ENCODE measurements around the gene BRD3OS. TPM values are rescaled to one million over a fixed set of nuclear protein-coding genes. Genes with fewer than 3 reads are reported as not detected.

Gene BRD3OS
- total and polyA plus RNA-seq, 2 of the 13 experiments (the other 11 are each of a cell fraction or from before 2014, with no cell fraction given), result 4.9 to 5.7 TPM

DNA sequence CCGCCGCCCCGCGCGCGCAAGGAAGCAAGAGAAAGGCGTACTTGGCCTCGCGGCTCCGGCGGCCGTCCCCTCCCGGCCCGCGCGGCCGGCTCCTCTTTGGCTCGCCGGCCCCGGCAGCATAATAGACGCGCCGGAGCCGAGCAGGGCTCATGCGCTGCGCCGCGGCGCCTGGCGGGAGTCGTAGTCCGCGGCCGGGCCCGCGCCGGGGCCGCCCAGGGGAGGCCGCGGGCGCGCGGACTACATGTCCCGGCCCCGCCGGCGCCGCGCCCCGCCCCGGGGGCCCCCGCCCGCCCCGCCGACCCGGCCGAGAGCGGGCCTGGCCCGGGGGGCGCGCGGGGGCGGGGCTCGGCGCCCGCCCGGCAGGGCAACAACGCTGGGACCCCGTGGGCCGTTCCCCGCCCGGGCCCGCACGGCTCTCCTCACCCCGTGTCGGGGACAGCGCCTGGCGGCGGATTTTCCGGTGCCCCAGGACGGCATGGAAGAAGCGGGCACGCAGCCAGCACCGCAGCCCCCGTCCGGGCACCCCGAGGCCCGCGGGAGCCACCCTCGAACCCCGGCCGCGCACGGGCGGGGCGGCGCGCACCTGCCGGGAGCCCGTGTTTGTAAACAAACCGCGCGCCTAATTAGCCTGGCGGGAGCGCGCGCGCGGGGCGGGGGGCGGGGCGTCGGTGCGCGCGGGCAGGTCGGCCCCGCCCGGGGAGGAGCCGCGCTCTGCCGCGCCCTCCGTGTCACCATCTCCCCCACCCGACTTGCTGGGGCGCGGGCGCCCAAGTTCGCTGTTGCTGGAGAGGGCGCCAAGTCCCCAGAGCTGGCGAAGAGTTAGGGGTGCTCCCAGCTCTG, 42.8 kb downstream of the BRD3OS start, which contains the start of gene BRD3 (continued):
- TF ChIP-seq MYC (CRISPR knock-in tag; IDR thresholded peaks at IDR 0.05; ENCODE audit: borderline replicate concordance) (peak; percentile 27; the same call in 1 of the 2 replicates), ZFP90 (CRISPR knock-in tag; IDR thresholded peaks at IDR 0.05; ENCODE audit: borderline replicate concordance) (no peak), ZNF776 (CRISPR knock-in tag; IDR thresholded peaks at IDR 0.05) (no peak; the same call in 1 of the 2 replicates), ZNF232 (CRISPR knock-in tag; IDR thresholded peaks at IDR 0.05; ENCODE audit: borderline replicate concordance) (peak; percentile 1; the same call in 1 of the 2 replicates), SP4 (CRISPR knock-in tag; IDR thresholded peaks at IDR 0.05) (peak; percentile 77), RFX5 (IDR thresholded peaks at IDR 0.05; ENCODE audit: low read depth, low read length) (no peak), ZNF143 (CRISPR knock-in tag; IDR thresholded peaks at IDR 0.05) (peak; percentile 86), SUZ12 (IDR thresholded peaks at IDR 0.05; ENCODE audit: low read depth, low read length) (peak; percentile 48; the same call in 1 of the 2 replicates), ELF4 (CRISPR knock-in tag; IDR thresholded peaks at IDR 0.05; ENCODE audit: borderline replicate concordance) (no peak), FOXC1 (CRISPR knock-in tag; IDR thresholded peaks at IDR 0.05; ENCODE audit: borderline replicate concordance) (no peak), PTBP1 (IDR thresholded peaks at IDR 0.05; ENCODE audit: low read depth, low read length, poor library complexity, severe bottlenecking) (no peak), ZNF547 (CRISPR knock-in tag; IDR thresholded peaks at IDR 0.05) (0 out of 2 replicates have a peak, but pooled peaks have one; percentile 42), RBFOX2 (IDR thresholded peaks at IDR 0.05; ENCODE audit: low read depth, low read length) (peak; percentile 76), ZNF263 (CRISPR knock-in tag; IDR thresholded peaks at IDR 0.05) (peak; percentile 71), NR2F1 (CRISPR knock-in tag; IDR thresholded peaks at IDR 0.05) (peak in 1 of 2 experiments; percentile 26; a peak in 1 of 4 replicates), ARNT2 (CRISPR knock-in tag; IDR thresholded peaks at IDR 0.05; ENCODE audit: low read depth) (peak; percentile 40), SRY (CRISPR knock-in tag; IDR thresholded peaks at IDR 0.05) (peak; percentile 70; the same call in 1 of the 2 replicates), ASH2L (IDR thresholded peaks at IDR 0.05; ENCODE audit: insufficient read length, low read depth, low read length) (peak; percentile 42), HNRNPLL (IDR thresholded peaks at IDR 0.05; ENCODE audit: low read depth, low read length, poor library complexity, severe bottlenecking) (peak; percentile 11), ZNF160 (CRISPR knock-in tag; IDR thresholded peaks at IDR 0.05) (no peak), MAZ (IDR thresholded peaks at IDR 0.05; ENCODE audit: borderline replicate concordance, low read depth, low read length) (0 out of 2 replicates have a peak, but pooled peaks have one; percentile 24), MAZ (CRISPR knock-in tag; IDR thresholded peaks at IDR 0.05; ENCODE audit: low read depth) (peak; percentile 80), ZNF713 (CRISPR knock-in tag; IDR thresholded peaks at IDR 0.05) (no peak), NR2C2 (CRISPR knock-in tag; IDR thresholded peaks at IDR 0.05; ENCODE audit: borderline replicate concordance) (0 out of 2 replicates have a peak, but pooled peaks have one; percentile 5)
- TF ChIP-seq, protein P1, sequence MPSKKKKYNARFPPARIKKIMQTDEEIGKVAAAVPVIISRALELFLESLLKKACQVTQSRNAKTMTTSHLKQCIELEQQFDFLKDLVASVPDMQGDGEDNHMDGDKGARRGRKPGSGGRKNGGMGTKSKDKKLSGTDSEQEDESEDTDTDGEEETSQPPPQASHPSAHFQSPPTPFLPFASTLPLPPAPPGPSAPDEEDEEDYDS (CRISPR knock-in tag; IDR thresholded peaks at IDR 0.05), result peak; percentile 37; the same call in 1 of the 2 replicates
- TF ChIP-seq, protein P2, sequence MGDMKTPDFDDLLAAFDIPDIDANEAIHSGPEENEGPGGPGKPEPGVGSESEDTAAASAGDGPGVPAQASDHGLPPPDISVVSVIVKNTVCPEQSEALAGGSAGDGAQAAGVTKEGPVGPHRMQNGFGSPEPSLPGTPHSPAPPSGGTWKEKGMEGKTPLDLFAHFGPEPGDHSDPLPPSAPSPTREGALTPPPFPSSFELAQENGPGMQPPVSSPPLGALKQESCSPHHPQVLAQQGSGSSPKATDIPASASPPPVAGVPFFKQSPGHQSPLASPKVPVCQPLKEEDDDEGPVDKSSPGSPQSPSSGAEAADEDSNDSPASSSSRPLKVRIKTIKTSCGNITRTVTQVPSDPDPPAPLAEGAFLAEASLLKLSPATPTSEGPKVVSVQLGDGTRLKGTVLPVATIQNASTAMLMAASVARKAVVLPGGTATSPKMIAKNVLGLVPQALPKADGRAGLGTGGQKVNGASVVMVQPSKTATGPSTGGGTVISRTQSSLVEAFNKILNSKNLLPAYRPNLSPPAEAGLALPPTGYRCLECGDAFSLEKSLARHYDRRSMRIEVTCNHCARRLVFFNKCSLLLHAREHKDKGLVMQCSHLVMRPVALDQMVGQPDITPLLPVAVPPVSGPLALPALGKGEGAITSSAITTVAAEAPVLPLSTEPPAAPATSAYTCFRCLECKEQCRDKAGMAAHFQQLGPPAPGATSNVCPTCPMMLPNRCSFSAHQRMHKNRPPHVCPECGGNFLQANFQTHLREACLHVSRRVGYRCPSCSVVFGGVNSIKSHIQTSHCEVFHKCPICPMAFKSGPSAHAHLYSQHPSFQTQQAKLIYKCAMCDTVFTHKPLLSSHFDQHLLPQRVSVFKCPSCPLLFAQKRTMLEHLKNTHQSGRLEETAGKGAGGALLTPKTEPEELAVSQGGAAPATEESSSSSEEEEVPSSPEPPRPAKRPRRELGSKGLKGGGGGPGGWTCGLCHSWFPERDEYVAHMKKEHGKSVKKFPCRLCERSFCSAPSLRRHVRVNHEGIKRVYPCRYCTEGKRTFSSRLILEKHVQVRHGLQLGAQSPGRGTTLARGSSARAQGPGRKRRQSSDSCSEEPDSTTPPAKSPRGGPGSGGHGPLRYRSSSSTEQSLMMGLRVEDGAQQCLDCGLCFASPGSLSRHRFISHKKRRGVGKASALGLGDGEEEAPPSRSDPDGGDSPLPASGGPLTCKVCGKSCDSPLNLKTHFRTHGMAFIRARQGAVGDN (CRISPR knock-in tag; IDR thresholded peaks at IDR 0.05), result peak; percentile 56
